HG03139 (cell line): Measurements from ENCODE around the gene POGLUT2.

Experiments used
- ATAC-seq: cut with Tn5 transposase; IDR thresholded peaks from one replicate; pipeline ENCODE4 v1.9.1; 2021; ENCODE audit not compliant: unreplicated experiment

The POGLUT2 gene

GRCh38 chr13:102770435-102770834 lies 28.3 kb downstream of the POGLUT2 start:
- ATAC-seq = no peak

DNA sequence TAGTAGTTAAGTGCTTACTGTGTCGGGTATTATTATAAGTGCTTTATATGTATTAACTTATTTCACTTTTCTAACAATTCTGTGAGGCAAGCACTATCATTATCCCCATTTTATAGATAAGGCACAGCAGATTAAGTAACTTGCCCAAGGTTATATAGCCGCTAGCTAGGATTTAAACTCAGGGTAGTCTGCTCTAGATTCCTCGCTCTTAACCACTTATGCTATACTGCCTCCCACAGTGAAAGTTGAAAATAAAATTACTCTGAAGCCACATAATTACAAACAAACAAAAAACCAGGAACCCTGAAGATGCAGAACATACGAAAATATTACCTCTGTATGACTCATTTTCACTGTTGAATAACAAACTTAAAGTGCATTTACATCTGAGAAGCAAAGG lies 29.1 kb downstream of the POGLUT2 start:
- no peak for ATAC-seq

DNA sequence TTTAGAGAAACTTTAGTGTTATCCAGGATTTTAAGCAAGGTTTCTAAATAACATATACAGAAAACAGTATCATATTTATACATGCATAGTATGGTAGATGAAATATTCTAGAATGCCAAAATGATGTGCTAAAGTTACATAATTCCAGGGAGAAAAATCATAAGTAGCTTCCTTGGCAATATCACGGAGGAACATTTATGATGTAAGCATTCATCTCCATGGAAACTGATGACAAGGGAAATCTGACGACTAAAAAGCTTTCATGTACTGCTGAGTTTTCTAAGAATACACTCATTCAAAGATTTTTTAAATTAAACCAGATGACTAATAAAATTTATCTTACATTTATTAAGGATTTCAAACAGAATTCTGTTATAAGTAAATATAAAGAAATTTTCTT lies 29.9 kb downstream of the POGLUT2 start:
- ATAC-seq = no peak

DNA sequence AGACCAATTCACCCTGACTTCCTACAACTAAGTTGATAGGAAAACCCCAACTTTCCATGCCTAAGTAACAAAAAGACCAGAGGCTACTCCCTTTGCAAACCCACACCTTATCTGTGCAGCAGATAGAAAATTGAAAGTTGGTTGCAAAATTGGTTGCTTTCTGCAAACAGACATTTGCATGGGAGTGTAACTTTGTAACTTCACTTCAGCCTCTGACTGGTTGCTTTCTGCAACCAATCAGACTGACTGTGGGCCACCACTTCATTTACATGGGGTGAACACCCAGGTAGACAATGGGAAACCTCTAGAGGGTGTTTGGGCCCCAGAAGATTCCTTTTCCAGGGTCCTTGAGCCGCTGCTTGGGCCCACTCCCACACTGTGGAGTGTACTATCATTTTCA lies 35.0 kb downstream of the POGLUT2 start:
- no peak for ATAC-seq

DNA sequence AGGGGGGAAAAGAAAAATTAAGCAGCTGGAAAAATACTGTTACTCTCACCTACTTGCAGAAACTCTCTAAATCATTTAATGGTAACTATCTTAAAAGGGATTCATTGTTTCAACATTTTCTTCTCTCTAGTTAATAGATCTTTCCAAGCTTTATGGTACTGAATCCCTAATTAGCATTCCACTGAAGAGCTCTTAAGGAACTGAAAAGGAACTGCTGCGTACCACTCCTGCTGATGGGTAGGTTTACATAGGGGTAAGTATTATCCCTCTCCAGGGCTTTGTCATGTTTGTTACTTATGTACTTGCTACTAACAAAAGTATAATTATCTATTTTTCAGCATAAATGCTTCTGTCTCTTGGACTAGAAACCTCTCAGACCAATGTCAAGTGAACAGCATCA lies 37.7 kb downstream of the POGLUT2 start:
- no peak for ATAC-seq

- ATAC-seq = no peak
Measured at GRCh38 chr13:102758842-102759241, 39.9 kb downstream of the POGLUT2 start.

DNA sequence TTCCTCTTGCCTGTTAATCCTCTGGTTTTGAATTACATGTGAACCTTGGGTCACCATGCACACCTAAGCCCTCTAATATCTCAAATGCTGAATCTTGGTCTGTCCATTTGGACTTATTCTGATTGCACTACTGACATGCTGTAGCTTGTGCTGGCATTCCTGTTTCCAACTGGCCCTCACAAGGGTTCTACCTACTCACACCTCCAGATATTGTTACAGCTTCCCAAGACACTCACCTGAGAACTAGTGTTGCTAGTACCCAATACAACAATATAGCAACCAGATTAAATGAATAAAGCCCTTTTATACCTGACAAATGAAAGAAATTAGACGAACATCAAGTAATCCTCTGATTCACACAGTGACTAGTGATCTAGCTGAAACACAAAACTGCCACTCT lies 41.8 kb downstream of the POGLUT2 start:
- no peak for ATAC-seq

DNA sequence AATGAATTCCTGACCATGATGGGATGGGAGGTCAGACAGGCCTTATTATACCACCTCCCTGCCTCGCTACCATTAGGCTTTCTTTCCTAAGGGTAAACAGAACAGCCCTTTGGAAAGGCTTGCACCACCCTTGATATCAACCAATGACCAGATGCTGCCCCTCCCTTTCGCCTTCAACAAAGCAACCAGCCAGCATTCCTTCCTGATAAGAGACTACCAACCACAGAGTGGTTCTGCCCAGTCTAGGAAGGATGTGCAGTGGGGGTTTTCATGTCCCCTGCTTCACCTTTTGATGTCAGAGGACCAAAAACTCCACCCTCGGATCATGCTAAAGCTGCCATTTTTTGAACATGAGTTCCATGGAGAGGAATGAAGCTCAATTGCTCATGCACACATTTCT lies 46.9 kb downstream of the POGLUT2 start:
- ATAC-seq = no peak

GRCh38 chr13:102742506-102742905 lies 56.3 kb downstream of the POGLUT2 start:
- ATAC-seq = no peak

GRCh38 chr13:102742101-102742500 lies 56.7 kb downstream of the POGLUT2 start:
- ATAC-seq = no peak
